ENCODE results near the gene PFDN1. TPM values are rescaled to one million over a fixed set of nuclear protein-coding genes. Genes with fewer than 3 reads are reported as not detected.

PFDN1 gene
- total and polyA plus RNA-seq, 9 of the 15 experiments (the other 6 are each of a cell fraction or from before 2014, with no cell fraction given): 45.5 to 215 (median 78.0) TPM

DNA sequence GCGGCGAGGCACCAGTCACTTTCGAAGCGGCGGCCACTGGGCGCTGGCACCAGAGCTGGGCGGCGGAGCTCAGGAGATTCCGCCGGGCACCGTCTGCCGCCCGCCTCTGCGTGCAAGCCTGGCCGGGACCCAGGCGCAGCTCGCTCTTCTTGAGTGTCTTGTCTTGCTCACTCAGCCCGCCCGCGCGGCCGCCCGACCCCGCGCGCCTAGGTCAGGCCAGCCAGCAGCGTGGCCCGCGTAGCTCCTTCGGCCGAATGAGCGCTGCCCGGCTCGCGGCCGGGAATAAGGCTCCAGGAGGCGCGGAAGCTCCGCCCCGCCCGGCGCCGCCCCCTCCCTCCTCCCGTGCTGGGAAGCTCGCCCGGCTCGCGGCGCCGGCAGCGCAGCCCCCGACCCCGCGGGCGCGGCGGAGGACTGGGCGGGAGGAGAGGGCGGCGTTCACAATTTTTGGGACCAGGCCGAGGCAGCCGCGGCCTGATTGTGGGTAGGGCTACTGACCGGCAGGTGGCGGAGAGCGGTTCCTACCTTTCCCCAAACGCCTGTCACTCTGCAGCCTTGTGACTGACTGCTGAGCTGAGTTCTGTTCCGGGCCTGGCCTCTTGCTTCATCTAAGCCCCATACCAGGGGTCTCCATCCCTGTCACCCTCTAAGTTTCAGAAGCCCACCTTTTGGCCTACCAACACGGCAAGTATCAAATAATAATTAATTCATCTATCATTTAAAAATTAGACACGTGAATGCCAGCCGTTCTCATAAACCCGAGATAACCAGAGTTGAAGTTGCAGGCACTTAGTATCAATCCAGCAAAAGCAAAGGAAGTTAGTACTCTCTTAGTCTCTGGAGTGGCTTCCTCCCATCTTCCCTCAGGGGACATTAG lies 43.7 kb upstream of the PFDN1 start, which contains the start of gene HBEGF (continued):
- TF ChIP-seq, protein P1, sequence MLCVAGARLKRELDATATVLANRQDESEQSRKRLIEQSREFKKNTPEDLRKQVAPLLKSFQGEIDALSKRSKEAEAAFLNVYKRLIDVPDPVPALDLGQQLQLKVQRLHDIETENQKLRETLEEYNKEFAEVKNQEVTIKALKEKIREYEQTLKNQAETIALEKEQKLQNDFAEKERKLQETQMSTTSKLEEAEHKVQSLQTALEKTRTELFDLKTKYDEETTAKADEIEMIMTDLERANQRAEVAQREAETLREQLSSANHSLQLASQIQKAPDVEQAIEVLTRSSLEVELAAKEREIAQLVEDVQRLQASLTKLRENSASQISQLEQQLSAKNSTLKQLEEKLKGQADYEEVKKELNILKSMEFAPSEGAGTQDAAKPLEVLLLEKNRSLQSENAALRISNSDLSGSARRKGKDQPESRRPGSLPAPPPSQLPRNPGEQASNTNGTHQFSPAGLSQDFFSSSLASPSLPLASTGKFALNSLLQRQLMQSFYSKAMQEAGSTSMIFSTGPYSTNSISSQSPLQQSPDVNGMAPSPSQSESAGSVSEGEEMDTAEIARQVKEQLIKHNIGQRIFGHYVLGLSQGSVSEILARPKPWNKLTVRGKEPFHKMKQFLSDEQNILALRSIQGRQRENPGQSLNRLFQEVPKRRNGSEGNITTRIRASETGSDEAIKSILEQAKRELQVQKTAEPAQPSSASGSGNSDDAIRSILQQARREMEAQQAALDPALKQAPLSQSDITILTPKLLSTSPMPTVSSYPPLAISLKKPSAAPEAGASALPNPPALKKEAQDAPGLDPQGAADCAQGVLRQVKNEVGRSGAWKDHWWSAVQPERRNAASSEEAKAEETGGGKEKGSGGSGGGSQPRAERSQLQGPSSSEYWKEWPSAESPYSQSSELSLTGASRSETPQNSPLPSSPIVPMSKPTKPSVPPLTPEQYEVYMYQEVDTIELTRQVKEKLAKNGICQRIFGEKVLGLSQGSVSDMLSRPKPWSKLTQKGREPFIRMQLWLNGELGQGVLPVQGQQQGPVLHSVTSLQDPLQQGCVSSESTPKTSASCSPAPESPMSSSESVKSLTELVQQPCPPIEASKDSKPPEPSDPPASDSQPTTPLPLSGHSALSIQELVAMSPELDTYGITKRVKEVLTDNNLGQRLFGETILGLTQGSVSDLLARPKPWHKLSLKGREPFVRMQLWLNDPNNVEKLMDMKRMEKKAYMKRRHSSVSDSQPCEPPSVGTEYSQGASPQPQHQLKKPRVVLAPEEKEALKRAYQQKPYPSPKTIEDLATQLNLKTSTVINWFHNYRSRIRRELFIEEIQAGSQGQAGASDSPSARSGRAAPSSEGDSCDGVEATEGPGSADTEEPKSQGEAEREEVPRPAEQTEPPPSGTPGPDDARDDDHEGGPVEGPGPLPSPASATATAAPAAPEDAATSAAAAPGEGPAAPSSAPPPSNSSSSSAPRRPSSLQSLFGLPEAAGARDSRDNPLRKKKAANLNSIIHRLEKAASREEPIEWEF (CRISPR knock-in tag; IDR thresholded peaks at IDR 0.05): no peak
- TF ChIP-seq, protein P2, sequence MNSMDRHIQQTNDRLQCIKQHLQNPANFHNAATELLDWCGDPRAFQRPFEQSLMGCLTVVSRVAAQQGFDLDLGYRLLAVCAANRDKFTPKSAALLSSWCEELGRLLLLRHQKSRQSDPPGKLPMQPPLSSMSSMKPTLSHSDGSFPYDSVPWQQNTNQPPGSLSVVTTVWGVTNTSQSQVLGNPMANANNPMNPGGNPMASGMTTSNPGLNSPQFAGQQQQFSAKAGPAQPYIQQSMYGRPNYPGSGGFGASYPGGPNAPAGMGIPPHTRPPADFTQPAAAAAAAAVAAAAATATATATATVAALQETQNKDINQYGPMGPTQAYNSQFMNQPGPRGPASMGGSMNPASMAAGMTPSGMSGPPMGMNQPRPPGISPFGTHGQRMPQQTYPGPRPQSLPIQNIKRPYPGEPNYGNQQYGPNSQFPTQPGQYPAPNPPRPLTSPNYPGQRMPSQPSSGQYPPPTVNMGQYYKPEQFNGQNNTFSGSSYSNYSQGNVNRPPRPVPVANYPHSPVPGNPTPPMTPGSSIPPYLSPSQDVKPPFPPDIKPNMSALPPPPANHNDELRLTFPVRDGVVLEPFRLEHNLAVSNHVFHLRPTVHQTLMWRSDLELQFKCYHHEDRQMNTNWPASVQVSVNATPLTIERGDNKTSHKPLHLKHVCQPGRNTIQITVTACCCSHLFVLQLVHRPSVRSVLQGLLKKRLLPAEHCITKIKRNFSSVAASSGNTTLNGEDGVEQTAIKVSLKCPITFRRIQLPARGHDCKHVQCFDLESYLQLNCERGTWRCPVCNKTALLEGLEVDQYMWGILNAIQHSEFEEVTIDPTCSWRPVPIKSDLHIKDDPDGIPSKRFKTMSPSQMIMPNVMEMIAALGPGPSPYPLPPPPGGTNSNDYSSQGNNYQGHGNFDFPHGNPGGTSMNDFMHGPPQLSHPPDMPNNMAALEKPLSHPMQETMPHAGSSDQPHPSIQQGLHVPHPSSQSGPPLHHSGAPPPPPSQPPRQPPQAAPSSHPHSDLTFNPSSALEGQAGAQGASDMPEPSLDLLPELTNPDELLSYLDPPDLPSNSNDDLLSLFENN (IDR thresholded peaks at IDR 0.05; ENCODE audit: low read depth in 2 of 2, low read length in 2 of 2): no peak
- TF ChIP-seq IFI16 (CRISPR knock-in tag; IDR thresholded peaks at IDR 0.05) (no peak), ZNF445 (CRISPR knock-in tag; IDR thresholded peaks at IDR 0.05; ENCODE audit: low read depth) (no peak), DNMT1 (IDR thresholded peaks at IDR 0.05) (no peak), PHF8 (IDR thresholded peaks at IDR 0.05; ENCODE audit: borderline replicate concordance, low read length) (peak; percentile 44; the same call in 1 of the 2 replicates), ZNF408 (CRISPR knock-in tag; IDR thresholded peaks at IDR 0.05; ENCODE audit: low read depth) (no peak)
- TF ChIP-seq, protein P3, sequence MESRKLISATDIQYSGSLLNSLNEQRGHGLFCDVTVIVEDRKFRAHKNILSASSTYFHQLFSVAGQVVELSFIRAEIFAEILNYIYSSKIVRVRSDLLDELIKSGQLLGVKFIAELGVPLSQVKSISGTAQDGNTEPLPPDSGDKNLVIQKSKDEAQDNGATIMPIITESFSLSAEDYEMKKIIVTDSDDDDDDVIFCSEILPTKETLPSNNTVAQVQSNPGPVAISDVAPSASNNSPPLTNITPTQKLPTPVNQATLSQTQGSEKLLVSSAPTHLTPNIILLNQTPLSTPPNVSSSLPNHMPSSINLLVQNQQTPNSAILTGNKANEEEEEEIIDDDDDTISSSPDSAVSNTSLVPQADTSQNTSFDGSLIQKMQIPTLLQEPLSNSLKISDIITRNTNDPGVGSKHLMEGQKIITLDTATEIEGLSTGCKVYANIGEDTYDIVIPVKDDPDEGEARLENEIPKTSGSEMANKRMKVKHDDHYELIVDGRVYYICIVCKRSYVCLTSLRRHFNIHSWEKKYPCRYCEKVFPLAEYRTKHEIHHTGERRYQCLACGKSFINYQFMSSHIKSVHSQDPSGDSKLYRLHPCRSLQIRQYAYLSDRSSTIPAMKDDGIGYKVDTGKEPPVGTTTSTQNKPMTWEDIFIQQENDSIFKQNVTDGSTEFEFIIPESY (CRISPR knock-in tag; IDR thresholded peaks at IDR 0.05): peak; percentile 71
- TF ChIP-seq, protein P4, sequence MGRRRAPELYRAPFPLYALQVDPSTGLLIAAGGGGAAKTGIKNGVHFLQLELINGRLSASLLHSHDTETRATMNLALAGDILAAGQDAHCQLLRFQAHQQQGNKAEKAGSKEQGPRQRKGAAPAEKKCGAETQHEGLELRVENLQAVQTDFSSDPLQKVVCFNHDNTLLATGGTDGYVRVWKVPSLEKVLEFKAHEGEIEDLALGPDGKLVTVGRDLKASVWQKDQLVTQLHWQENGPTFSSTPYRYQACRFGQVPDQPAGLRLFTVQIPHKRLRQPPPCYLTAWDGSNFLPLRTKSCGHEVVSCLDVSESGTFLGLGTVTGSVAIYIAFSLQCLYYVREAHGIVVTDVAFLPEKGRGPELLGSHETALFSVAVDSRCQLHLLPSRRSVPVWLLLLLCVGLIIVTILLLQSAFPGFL (CRISPR knock-in tag; IDR thresholded peaks at IDR 0.05): no peak
- TF ChIP-seq, protein P5, sequence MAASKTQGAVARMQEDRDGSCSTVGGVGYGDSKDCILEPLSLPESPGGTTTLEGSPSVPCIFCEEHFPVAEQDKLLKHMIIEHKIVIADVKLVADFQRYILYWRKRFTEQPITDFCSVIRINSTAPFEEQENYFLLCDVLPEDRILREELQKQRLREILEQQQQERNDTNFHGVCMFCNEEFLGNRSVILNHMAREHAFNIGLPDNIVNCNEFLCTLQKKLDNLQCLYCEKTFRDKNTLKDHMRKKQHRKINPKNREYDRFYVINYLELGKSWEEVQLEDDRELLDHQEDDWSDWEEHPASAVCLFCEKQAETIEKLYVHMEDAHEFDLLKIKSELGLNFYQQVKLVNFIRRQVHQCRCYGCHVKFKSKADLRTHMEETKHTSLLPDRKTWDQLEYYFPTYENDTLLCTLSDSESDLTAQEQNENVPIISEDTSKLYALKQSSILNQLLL (CRISPR knock-in tag; IDR thresholded peaks at IDR 0.05; ENCODE audit: borderline replicate concordance): no peak

Data from K562 (cell line).